IMR-90 (cell line): Measurements from ENCODE around the gene PTPRK. TPM values are rescaled to one million over a fixed set of nuclear protein-coding genes. Genes with fewer than 3 reads are reported as not detected.

Experiments used
- ATAC-seq: fragments of 200-7000 bp; cut with Tn5 transposase; 2 replicates; pipeline ENCODE4 v1.9.1; 2020; ENCODE audit warnings: low read depth, mild to moderate bottlenecking, moderate library complexity
- BruUV-seq: library from RNA; stranded (reverse); fragments of 400-500 nt; replicated peaks from 2 replicates; lab custom pipeline; 2021; lab: Mats Ljungman, UMichigan
- CTCF ChIA-PET: fragments of 300-600 bp; formaldehyde crosslinking; extraction: SDS; loops from one replicate; lab custom pipeline; 2021; ENCODE audit warnings: antibody characterized with exemption; lab: Yijun Ruan, JAX
- POLR2A ChIA-PET: fragments of 300-600 bp; sonication (Branson Sonifier 250); formaldehyde crosslinking; loops from one replicate; lab custom pipeline; 2022; ENCODE audit warnings: antibody characterized with exemption; ENCODE audit not compliant: unreplicated experiment; lab: Charles Lee
- DNase-seq: peaks from one replicate; pipeline ENCODE4 v3.0.0; 2013
- H2AFZ ChIP-seq: replicated peaks from 2 replicates; pipeline ENCODE3; 2013; ENCODE audit warnings: low read length, mild to moderate bottlenecking; ENCODE audit not compliant: poor library complexity
- H2AK5ac ChIP-seq: 2 replicates; pipeline ENCODE4 v1.6.1; 2013; ENCODE audit warnings: low read depth, low read length, inconsistent platforms
- H2AK9ac ChIP-seq: replicated peaks from 2 replicates; pipeline ENCODE3; 2013; ENCODE audit warnings: mild to moderate bottlenecking, low read depth, low read length, moderate library complexity; ENCODE audit not compliant: poor library complexity
- H2BK120ac ChIP-seq: 2 replicates; pipeline ENCODE4 v1.6.1; 2013; ENCODE audit warnings: low read depth, low read length, inconsistent platforms
- H2BK15ac ChIP-seq: 3 replicates; pipeline ENCODE4 v1.6.1; 2013; ENCODE audit warnings: low read depth, low read length, inconsistent platforms
- H2BK20ac ChIP-seq: 2 replicates; pipeline ENCODE4 v1.6.1; 2013; ENCODE audit warnings: low read depth, mild to moderate bottlenecking, inconsistent platforms, low read length, moderate library complexity
- H2BK5ac ChIP-seq: 2 replicates; pipeline ENCODE4 v1.6.1; 2013; ENCODE audit warnings: mild to moderate bottlenecking, low read depth, low read length, inconsistent platforms; ENCODE audit not compliant: poor library complexity, severe bottlenecking
- H3K14ac ChIP-seq: replicated peaks from 2 replicates; pipeline ENCODE4 v1.6.1; 2013; ENCODE audit warnings: low read depth, low read length, inconsistent platforms
- H3K18ac ChIP-seq: 2 replicates; pipeline ENCODE4 v1.6.1; 2013; ENCODE audit warnings: low read depth, low read length, control low read depth
- H3K23ac ChIP-seq: 2 replicates; pipeline ENCODE4 v1.6.1; 2013; ENCODE audit warnings: low read depth, low read length, inconsistent platforms
- H3K27ac ChIP-seq: 2 replicates; pipeline ENCODE4 v1.5.1; 2013; ENCODE audit warnings: mild to moderate bottlenecking, control low read depth, low read length; ENCODE audit not compliant: insufficient read depth
- H3K27me3 ChIP-seq: 2 replicates; pipeline ENCODE4 v1.6.1; 2013; ENCODE audit warnings: low read length; ENCODE audit not compliant: control insufficient read depth, insufficient read depth
- H3K36me3 ChIP-seq: 2 replicates; pipeline ENCODE4 v1.6.1; 2013; ENCODE audit warnings: low read length, mixed read lengths; ENCODE audit not compliant: control insufficient read depth, insufficient read depth
- H3K4ac ChIP-seq: 2 replicates; pipeline ENCODE4 v1.6.1; 2013; ENCODE audit warnings: low read depth, low read length, inconsistent platforms
- H3K4me1 ChIP-seq: 2 replicates; pipeline ENCODE4 v1.6.1; 2013; ENCODE audit warnings: low read length, mixed read lengths; ENCODE audit not compliant: control insufficient read depth, insufficient read depth
- H3K4me2 ChIP-seq: 2 replicates; pipeline ENCODE4 v1.6.1; 2013; ENCODE audit warnings: low read depth, mild to moderate bottlenecking, control low read depth, low read length, moderate library complexity
- H3K4me3 ChIP-seq: 2 replicates; pipeline ENCODE4 v1.5.1; 2013; ENCODE audit warnings: low read depth, mild to moderate bottlenecking, control low read depth, low read length, moderate library complexity; ENCODE audit not compliant: insufficient read depth
- H3K56ac ChIP-seq: 2 replicates; pipeline ENCODE4 v1.6.1; 2013; ENCODE audit warnings: low read length, inconsistent platforms; ENCODE audit not compliant: insufficient read depth; ENCODE audit errors: extremely low read depth
- H3K79me1 ChIP-seq, 2 experiments: 2 replicates each; pipeline ENCODE4 v1.6.1; 2013; ENCODE audit warnings: low read length in 2 of 2, inconsistent platforms in 1 of 2, low read depth in 1 of 2
- H3K9ac ChIP-seq: 2 replicates; pipeline ENCODE4 v1.6.1; 2013; ENCODE audit warnings: low read depth, low read length, control low read depth
- H3K9me1 ChIP-seq: 2 replicates; pipeline ENCODE4 v1.6.1; 2013; ENCODE audit warnings: low read length, inconsistent platforms; ENCODE audit not compliant: insufficient read depth
- H3K9me3 ChIP-seq: 2 replicates; pipeline ENCODE4 v1.6.1; 2013; ENCODE audit warnings: low read length; ENCODE audit not compliant: control insufficient read depth, insufficient read depth
- H4K20me1 ChIP-seq: 2 replicates; pipeline ENCODE4 v1.6.1; 2013; ENCODE audit warnings: low read length, inconsistent platforms; ENCODE audit not compliant: insufficient read depth
- H4K5ac ChIP-seq: 2 replicates; pipeline ENCODE4 v1.6.1; 2013; ENCODE audit warnings: mild to moderate bottlenecking, low read depth, low read length, control low read depth
- H4K8ac ChIP-seq, 2 experiments: 2 replicates each; pipeline ENCODE4 v1.6.1; 2013; ENCODE audit warnings: low read depth in 2 of 2, low read length in 2 of 2, control low read depth in 1 of 2, inconsistent platforms in 1 of 2
- H4K91ac ChIP-seq: 2 replicates; pipeline ENCODE4 v1.6.1; 2013; ENCODE audit warnings: low read depth, low read length, inconsistent platforms; ENCODE audit not compliant: insufficient read depth
- BHLHE40 ChIP-seq: fragments of 150-350 bp; IDR thresholded peaks from 2 replicates; pipeline ENCODE4 v1.6.1; 2016; ENCODE audit warnings: mild to moderate bottlenecking, low read depth, low read length
- CEBPB ChIP-seq: IDR thresholded peaks from 2 replicates; pipeline ENCODE4 v1.6.1; 2012; ENCODE audit warnings: low read depth, low read length, improper control_type of control experiment
- CHD1 ChIP-seq: IDR thresholded peaks from 2 replicates; pipeline ENCODE4 v1.6.1; 2012; ENCODE audit warnings: low read depth, low read length, improper control_type of control experiment
- ELK1 ChIP-seq: fragments of 150-350 bp; IDR thresholded peaks from 2 replicates; pipeline ENCODE4 v1.6.1; 2016; ENCODE audit warnings: low read depth, mild to moderate bottlenecking, low read length, moderate library complexity, borderline replicate concordance
- FOS ChIP-seq: fragments of 150-350 bp; IDR thresholded peaks from 2 replicates; pipeline ENCODE4 v1.6.1; 2016; ENCODE audit warnings: low read depth, low read length
- MAFK ChIP-seq: IDR thresholded peaks from 2 replicates; pipeline ENCODE4 v1.6.1; 2012; ENCODE audit warnings: low read depth, low read length, improper control_type of control experiment
- MAZ ChIP-seq: IDR thresholded peaks from 2 replicates; pipeline ENCODE4 v1.6.1; 2012; ENCODE audit warnings: low read depth, mild to moderate bottlenecking, low read length, improper control_type of control experiment, moderate library complexity, borderline replicate concordance
- MXI1 ChIP-seq: IDR thresholded peaks from 2 replicates; pipeline ENCODE4 v1.6.1; 2012; ENCODE audit warnings: low read depth, mild to moderate bottlenecking, low read length, moderate library complexity, borderline replicate concordance
- NFE2L2 ChIP-seq: fragments of 150-350 bp; IDR thresholded peaks from 2 replicates; pipeline ENCODE4 v1.6.1; 2016; ENCODE audit warnings: low read depth, mild to moderate bottlenecking, low read length
- POLR2A ChIP-seq: IDR thresholded peaks from 2 replicates; pipeline ENCODE4 v1.6.1; 2012; ENCODE audit warnings: mild to moderate bottlenecking, low read depth, low read length
- RAD21 ChIP-seq: IDR thresholded peaks from 2 replicates; pipeline ENCODE4 v1.6.1; 2012; ENCODE audit warnings: low read length, improper control_type of control experiment
- RCOR1 ChIP-seq: IDR thresholded peaks from 2 replicates; pipeline ENCODE4 v1.6.1; 2012; ENCODE audit warnings: mild to moderate bottlenecking, low read length, improper control_type of control experiment; ENCODE audit not compliant: insufficient replicate concordance
- RFX5 ChIP-seq: IDR thresholded peaks from 2 replicates; pipeline ENCODE4 v1.8.0; 2012; ENCODE audit warnings: low read depth, mild to moderate bottlenecking, low read length, moderate library complexity
- SMC3 ChIP-seq: fragments of 150-350 bp; IDR thresholded peaks from 2 replicates; pipeline ENCODE4 v1.6.1; 2016; ENCODE audit warnings: low read depth, mild to moderate bottlenecking, antibody characterized with exemption, low read length, moderate library complexity
- WGBS, 2 experiments: methylation state at CpG; one replicate each; pipeline versions ENCODE4 v1.1.5 to v1.1.7; 2013; ENCODE audit warnings: missing lambda C conversion rate in 2 of 2; ENCODE audit not compliant: insufficient read length in 1 of 2; ENCODE audit errors: extremely low coverage in 2 of 2; 5-methylcytosine and 5-hydroxymethylcytosine counted together
- dilution Hi-C: fragments of 300-500 bp; cut with HindIII; formaldehyde crosslinking; loops from one replicate; pipeline ENCODE4 v1.14.3; 2018; ENCODE audit warnings: low sequenced_read_pairs; ENCODE audit not compliant: unreplicated experiment
- in situ Hi-C: fragments of 300-500 bp; cut with MboI; formaldehyde crosslinking; loops from 3 replicates; pipeline ENCODE4 v1.14.3; 2019; ENCODE audit warnings: low sequenced_read_pairs, inconsistent platforms, mixed read lengths
- intact Hi-C: fragments of 100-400 bp; cut with micrococcal nuclease; formaldehyde crosslinking; loops from 2 replicates; pipeline ENCODE4 v1.10.0; 2022
- polyA plus RNA-seq, 3 experiments: library from polyadenylated mRNA; depleted of rRNA; stranded (reverse); fragments of >200 nt; gene quantifications; 2 replicates each; pipeline ENCODE4 v1.2.3, GENCODE V29; 2012; ENCODE audit warnings: low replicate concordance in 1 of 3
- total RNA-seq: library from RNA; depleted of rRNA; stranded (reverse); fragments of >200 nt; gene quantifications from 2 replicates; pipeline ENCODE4 v1.2.3, GENCODE V29; 2012
- TF ChIP-seq, protein P1 (sequence below): fragments of 150-350 bp; IDR thresholded peaks from 2 replicates; pipeline ENCODE4 v1.6.1; 2017; ENCODE audit warnings: mild to moderate bottlenecking, antibody characterized with exemption, low read length, low read depth
- TF ChIP-seq, protein P2 (sequence below): conservative IDR thresholded peaks from 2 replicates; pipeline ENCODE4 v1.5.1; 2012; ENCODE audit warnings: mild to moderate bottlenecking, low read depth, low read length, improper control_type of control experiment

Gene PTPRK
- total and polyA plus RNA-seq, 2 of the 4 experiments (the other 2 are of a cell fraction), result 18.0 to 80.8 TPM

- Histone ChIP-seq H3K4me1 (peaks cover 5% of the 10 kb centered on the region; the same call in 1 of the 2 replicates), H2BK20ac (no peak overlapping the region), H4K20me1 (peaks cover 2% of the 10 kb centered on the region; the same call in 1 of the 2 replicates), H3K4ac (no peak overlapping the region), H3K23ac (no peak overlapping the region), H2BK15ac (no peak overlapping the region), H3K9me3 (no peaks in the 10 kb centered on the region), H4K91ac (no peak overlapping the region), H3K27ac (no peak overlapping the region), H3K18ac (no peak overlapping the region), H3K79me1 (peaks cover 5 to 41% of the 10 kb centered on the region in 2 experiments), H2AK5ac (no peak overlapping the region), H2AK9ac (no peak overlapping the region), H3K4me2 (no peak overlapping the region), H3K9ac (no peak overlapping the region), H3K9me1 (peaks cover 6% of the 10 kb centered on the region; the same call in 1 of the 2 replicates), H3K27me3 (no peaks in the 10 kb centered on the region), H3K36me3 (no peaks in the 10 kb centered on the region), H2BK120ac (no peak overlapping the region), H2AFZ (no peak overlapping the region), H3K14ac (no peak overlapping the region), H3K56ac (no peak overlapping the region), H4K8ac (no peak overlapping the region), H2BK5ac (no peak overlapping the region), H4K5ac (no peak overlapping the region), H3K4me3 (no peak overlapping the region)
- ChIA-PET POLR2A (no interaction called here), CTCF (no interaction called here)
- TF ChIP-seq MAFK, result no peak
- TF ChIP-seq, protein P1, sequence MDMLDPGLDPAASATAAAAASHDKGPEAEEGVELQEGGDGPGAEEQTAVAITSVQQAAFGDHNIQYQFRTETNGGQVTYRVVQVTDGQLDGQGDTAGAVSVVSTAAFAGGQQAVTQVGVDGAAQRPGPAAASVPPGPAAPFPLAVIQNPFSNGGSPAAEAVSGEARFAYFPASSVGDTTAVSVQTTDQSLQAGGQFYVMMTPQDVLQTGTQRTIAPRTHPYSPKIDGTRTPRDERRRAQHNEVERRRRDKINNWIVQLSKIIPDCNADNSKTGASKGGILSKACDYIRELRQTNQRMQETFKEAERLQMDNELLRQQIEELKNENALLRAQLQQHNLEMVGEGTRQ, result no peak
- TF ChIP-seq FOS, result no peak
- no peak for TF ChIP-seq MXI1
- no peak for TF ChIP-seq MAZ
- no peak for TF ChIP-seq RAD21
- no peak for TF ChIP-seq RFX5
- no peak for TF ChIP-seq RCOR1
- no peak for TF ChIP-seq NFE2L2
- no peak for TF ChIP-seq CHD1
- TF ChIP-seq, protein P2, sequence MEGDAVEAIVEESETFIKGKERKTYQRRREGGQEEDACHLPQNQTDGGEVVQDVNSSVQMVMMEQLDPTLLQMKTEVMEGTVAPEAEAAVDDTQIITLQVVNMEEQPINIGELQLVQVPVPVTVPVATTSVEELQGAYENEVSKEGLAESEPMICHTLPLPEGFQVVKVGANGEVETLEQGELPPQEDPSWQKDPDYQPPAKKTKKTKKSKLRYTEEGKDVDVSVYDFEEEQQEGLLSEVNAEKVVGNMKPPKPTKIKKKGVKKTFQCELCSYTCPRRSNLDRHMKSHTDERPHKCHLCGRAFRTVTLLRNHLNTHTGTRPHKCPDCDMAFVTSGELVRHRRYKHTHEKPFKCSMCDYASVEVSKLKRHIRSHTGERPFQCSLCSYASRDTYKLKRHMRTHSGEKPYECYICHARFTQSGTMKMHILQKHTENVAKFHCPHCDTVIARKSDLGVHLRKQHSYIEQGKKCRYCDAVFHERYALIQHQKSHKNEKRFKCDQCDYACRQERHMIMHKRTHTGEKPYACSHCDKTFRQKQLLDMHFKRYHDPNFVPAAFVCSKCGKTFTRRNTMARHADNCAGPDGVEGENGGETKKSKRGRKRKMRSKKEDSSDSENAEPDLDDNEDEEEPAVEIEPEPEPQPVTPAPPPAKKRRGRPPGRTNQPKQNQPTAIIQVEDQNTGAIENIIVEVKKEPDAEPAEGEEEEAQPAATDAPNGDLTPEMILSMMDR, result no peak
- TF ChIP-seq POLR2A, result no peak
- TF ChIP-seq BHLHE40, result no peak
- no peak for TF ChIP-seq ELK1
- no peak for TF ChIP-seq CEBPB
- TF ChIP-seq SMC3, result no peak
- intact Hi-C loops, result no loop called here
- dilution Hi-C loops, result no loop called here
- DNase-seq, result no peak
- WGBS, 2 experiments, result no CpG with 5 or more reads among the region's 2 CpGs
- no TSS peak for BruUV-seq
- no peak for ATAC-seq
- in situ Hi-C loops, result no loop called here
Measured at GRCh38 chr6:128280960-128281359, 239.4 kb downstream of the PTPRK start.
